ACC112 (cell line): ENCODE data around the gene E2F8.

Experiments used
- H2AFZ ChIP-seq: fragments of 200-600 bp; sonication (generic); one replicate; pipeline ENCODE4 v1.6.0; 2017; ENCODE audit warnings: antibody characterized with exemption, low read length; ENCODE audit not compliant: unreplicated experiment
- H3K27ac ChIP-seq: fragments of 200-600 bp; sonication (generic); 2 replicates; pipeline ENCODE4 v1.5.1; 2014; ENCODE audit warnings: low read depth, mild to moderate bottlenecking, antibody characterized with exemption, low read length, moderate library complexity
- H3K27me3 ChIP-seq: fragments of 200-600 bp; sonication (generic); 2 replicates; pipeline ENCODE4 v1.6.1; 2014; ENCODE audit warnings: mild to moderate bottlenecking, antibody characterized with exemption, low read length, moderate library complexity, mixed read lengths; ENCODE audit not compliant: insufficient read depth
- H3K36me3 ChIP-seq: fragments of 200-600 bp; sonication (generic); 2 replicates; pipeline ENCODE4 v1.6.1; 2016; ENCODE audit warnings: mild to moderate bottlenecking, antibody characterized with exemption, low read length, moderate library complexity, mixed read lengths; ENCODE audit not compliant: insufficient read depth
- H3K4me1 ChIP-seq: fragments of 200-600 bp; sonication (generic); one replicate; pipeline ENCODE4 v1.6.1; 2016; ENCODE audit warnings: low read length, mixed read lengths; ENCODE audit not compliant: insufficient read depth, unreplicated experiment, control insufficient read depth
- H3K4me3 ChIP-seq: fragments of 200-600 bp; sonication (generic); 2 replicates; pipeline ENCODE4 v1.5.1; 2014; ENCODE audit warnings: mild to moderate bottlenecking, low read depth, low read length
- H3K79me2 ChIP-seq: fragments of 200-600 bp; sonication (generic); one replicate; pipeline ENCODE4 v1.6.0; 2016; ENCODE audit warnings: low read length; ENCODE audit not compliant: control insufficient read depth, unreplicated experiment, insufficient read depth

The E2F8 gene, protein sequence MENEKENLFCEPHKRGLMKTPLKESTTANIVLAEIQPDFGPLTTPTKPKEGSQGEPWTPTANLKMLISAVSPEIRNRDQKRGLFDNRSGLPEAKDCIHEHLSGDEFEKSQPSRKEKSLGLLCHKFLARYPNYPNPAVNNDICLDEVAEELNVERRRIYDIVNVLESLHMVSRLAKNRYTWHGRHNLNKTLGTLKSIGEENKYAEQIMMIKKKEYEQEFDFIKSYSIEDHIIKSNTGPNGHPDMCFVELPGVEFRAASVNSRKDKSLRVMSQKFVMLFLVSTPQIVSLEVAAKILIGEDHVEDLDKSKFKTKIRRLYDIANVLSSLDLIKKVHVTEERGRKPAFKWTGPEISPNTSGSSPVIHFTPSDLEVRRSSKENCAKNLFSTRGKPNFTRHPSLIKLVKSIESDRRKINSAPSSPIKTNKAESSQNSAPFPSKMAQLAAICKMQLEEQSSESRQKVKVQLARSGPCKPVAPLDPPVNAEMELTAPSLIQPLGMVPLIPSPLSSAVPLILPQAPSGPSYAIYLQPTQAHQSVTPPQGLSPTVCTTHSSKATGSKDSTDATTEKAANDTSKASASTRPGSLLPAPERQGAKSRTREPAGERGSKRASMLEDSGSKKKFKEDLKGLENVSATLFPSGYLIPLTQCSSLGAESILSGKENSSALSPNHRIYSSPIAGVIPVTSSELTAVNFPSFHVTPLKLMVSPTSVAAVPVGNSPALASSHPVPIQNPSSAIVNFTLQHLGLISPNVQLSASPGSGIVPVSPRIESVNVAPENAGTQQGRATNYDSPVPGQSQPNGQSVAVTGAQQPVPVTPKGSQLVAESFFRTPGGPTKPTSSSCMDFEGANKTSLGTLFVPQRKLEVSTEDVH

DNA sequence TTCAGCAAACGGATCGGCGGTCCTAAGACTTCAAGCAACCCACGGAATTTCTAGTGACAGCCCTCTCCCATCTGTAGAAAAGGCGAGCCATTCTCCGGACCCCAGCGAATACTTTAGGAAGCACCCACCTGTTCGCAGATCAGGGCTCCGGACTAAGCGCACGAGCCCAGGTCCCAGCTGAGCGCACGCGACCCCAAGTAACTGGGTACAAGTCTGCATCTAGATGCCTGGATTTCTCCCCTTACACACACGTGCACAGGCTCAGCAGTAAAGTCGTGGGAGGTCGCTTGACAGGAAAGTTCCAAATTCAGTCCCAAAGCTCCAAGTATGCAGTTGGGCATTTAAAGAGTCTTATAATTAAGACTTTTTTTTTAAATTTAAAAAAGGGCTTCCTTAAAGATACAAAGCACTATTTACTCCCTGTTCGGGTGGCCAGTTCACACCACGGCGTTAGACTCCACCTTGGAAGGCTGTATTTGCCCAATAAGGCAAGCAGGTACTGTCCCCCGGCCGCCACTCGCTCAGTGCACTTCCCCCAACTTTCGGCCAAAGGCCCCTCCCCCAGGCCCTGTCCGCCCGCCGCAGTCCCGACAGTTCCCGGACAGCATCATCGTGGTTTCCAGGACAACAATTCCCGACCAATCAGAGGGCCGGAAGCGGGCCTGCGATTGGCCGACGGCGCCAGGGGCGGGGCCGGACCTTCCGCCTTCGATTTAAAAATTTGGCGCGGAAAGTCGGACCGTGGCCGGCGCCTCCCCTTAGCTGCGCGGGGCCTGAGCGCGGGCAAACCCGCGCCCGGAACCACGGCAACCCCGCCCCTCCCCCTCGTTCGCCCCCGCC, at the start of gene E2F8:
E2F8 (minus strand) TSS at position 526 of the 840 bp plus-strand sequence. CDS start 824 bp downstream, outside the sequence.
- H3K27me3 ChIP-seq = peaks cover 48% of the 10 kb centered on the region
- H3K4me3 ChIP-seq = peak within 1 kb of the TSS; percentile 72
- H3K4me1 ChIP-seq = peaks cover 7% of the 10 kb centered on the region
- H3K36me3 ChIP-seq = no peaks in the 10 kb centered on the region
- no peaks in the 10 kb centered on the region for H3K79me2 ChIP-seq
- H3K27ac ChIP-seq = no peak within 1 kb of the TSS
- H2AFZ ChIP-seq = peak within 1 kb of the TSS; percentile 48

DNA sequence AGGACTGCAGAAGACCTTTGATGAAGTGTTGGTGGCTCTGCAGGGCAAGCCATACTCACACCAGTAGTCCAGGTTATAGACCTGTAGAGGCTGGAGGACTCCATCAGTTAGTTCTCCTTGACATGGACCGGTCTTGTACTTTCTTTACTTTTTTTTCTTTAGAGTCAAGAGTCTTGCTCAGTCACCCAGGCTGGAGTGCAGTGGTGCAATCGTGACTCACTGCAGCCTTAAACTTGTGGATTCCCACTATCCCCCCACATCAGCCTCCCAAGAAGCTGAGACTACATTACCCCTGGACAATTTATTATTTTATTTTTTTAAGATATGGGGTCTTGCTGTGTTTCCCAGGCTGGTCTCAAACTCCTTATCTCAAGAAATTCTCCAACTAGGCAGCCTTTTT, 49.6 kb upstream of the E2F8 start:
- H3K4me1 ChIP-seq = no peaks in the 10 kb centered on the region
- H3K27me3 ChIP-seq = no peaks in the 10 kb centered on the region; the same call in 1 of the 2 replicates
- H3K4me3 ChIP-seq = no peak overlapping the region
- no peaks in the 10 kb centered on the region for H3K79me2 ChIP-seq
- no peaks in the 10 kb centered on the region for H3K36me3 ChIP-seq
- no peak overlapping the region for H3K27ac ChIP-seq
- H2AFZ ChIP-seq = no peak overlapping the region

DNA sequence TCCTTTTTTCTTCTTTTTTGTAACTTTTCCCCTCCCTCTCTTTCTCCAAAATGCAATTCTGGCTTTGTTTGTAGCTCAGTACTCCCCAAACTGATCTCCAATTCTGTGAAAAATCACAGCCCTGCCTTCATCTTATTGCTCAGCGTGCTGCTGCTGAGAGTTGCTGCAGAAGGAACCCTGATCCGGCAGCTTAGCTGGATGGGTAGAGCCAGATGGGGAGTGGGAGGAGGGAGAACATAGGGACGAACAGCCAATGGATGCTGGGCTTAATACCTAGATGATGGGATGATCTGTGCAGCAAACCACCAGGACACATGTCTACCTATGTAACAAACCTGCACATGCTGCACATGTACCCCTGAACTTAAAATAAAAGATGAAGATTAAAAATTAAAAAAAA, 47.5 kb upstream of the E2F8 start:
- no peak overlapping the region for H3K27ac ChIP-seq
- H3K4me3 ChIP-seq = no peak overlapping the region
- H2AFZ ChIP-seq = no peak overlapping the region
- 0 out of 2 replicates have a peak, but pooled peaks cover 3% of the 10 kb centered on the region for H3K27me3 ChIP-seq
- no peaks in the 10 kb centered on the region for H3K36me3 ChIP-seq
- no peaks in the 10 kb centered on the region for H3K4me1 ChIP-seq
- H3K79me2 ChIP-seq = no peaks in the 10 kb centered on the region

DNA sequence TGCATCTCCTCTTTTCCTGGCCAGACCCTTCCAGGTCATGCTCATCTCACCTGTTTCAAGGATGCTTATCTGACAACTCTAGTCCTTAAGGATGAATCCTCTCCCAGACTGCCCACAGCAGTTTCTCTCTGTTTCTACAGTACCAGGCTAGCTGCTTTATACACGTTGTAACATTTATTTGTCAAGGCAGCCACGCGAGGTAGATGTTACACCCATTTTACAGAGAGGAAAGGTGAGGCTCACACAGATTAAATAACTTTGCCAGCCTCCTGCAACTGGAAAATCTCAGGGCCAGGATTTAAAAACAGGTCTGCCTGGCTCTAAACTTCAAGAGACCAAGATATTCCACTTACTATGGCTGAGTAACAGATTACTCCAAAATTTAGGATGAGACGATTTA, 45.7 kb upstream of the E2F8 start:
- Histone ChIP-seq H3K27me3 (0 out of 2 replicates have a peak, but pooled peaks cover 3% of the 10 kb centered on the region), H3K4me3 (no peak overlapping the region), H2AFZ (no peak overlapping the region), H3K4me1 (no peaks in the 10 kb centered on the region), H3K79me2 (no peaks in the 10 kb centered on the region), H3K27ac (no peak overlapping the region), H3K36me3 (no peaks in the 10 kb centered on the region)

DNA sequence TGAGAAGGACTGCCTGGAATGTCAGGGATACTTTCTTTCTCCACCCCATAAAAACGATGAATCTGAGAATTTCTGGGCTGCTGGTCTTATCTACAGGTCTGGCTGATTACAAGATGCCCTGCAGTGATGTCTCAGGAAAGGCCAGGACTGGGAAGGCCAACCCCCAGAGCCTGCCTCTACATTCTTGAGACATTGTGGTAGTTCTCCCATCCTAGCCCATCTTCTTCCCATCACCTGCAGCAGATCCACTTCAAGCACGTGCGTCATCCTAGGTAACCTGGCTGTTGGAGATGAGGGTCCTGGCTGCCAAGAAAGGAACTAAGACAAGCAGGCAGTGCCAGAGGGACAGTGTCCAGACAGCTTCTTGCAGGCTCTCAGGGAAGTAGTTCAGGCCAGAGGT, 44.1 kb upstream of the E2F8 start:
- Histone ChIP-seq H2AFZ (no peak overlapping the region), H3K27me3 (0 out of 2 replicates have a peak, but pooled peaks cover 3% of the 10 kb centered on the region), H3K4me1 (no peaks in the 10 kb centered on the region)

DNA sequence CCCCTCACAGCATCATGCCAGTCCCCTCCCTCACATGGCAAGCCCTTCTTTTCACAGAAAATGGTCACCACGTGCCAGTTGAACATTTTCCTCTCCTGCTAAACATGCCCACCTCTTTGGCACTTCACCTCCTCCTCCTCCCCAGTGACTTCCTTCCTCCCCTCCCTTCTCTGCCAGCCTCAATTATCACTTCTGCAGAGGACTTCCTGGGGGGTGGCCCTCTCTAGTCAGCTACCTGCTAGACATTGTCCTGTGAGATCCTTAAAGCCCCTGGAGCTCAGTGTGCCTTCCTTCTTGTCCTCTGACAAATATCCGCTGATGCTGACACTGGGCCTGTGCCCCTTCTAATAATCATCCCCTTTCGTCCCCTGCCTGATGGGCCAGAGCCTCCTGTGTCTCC, 43.2 kb upstream of the E2F8 start:
- no peak overlapping the region for H2AFZ ChIP-seq
- 0 out of 2 replicates have a peak, but pooled peaks cover 3% of the 10 kb centered on the region for H3K27me3 ChIP-seq
- no peaks in the 10 kb centered on the region for H3K79me2 ChIP-seq

More for the DNA sequence above, 44.1 kb upstream of the E2F8 start:
- H3K4me3 ChIP-seq = no peak overlapping the region
- no peak overlapping the region for H3K27ac ChIP-seq
- H3K79me2 ChIP-seq = no peaks in the 10 kb centered on the region
- no peaks in the 10 kb centered on the region for H3K36me3 ChIP-seq

DNA sequence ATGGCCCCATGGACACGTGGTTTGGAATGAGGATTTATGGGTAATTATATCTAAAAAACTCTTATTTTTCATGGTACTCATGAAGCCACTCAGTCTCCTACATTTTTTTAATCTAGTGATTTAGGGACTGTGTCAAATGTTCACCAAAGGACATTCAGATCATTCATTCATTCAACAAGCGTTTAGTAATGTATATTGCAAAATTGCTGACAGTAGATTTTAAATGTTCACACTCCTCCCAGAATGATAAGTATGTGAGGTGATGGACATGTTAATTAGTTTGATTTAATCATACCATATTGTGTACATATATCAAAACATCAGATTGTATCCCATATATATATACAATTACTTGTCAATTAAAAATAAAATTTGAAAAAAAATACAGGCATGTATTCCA, 40.8 kb upstream of the E2F8 start:
- Histone ChIP-seq H3K4me1 (peaks cover 11% of the 10 kb centered on the region), H3K79me2 (no peaks in the 10 kb centered on the region), H2AFZ (no peak overlapping the region), H3K27ac (no peak overlapping the region), H3K36me3 (no peaks in the 10 kb centered on the region), H3K4me3 (no peak overlapping the region), H3K27me3 (0 out of 2 replicates have a peak, but pooled peaks cover 3% of the 10 kb centered on the region)

More for the DNA sequence above, 43.2 kb upstream of the E2F8 start:
- Histone ChIP-seq H3K4me1 (no peaks in the 10 kb centered on the region), H3K4me3 (no peak overlapping the region), H3K27ac (no peak overlapping the region), H3K36me3 (no peaks in the 10 kb centered on the region)

DNA sequence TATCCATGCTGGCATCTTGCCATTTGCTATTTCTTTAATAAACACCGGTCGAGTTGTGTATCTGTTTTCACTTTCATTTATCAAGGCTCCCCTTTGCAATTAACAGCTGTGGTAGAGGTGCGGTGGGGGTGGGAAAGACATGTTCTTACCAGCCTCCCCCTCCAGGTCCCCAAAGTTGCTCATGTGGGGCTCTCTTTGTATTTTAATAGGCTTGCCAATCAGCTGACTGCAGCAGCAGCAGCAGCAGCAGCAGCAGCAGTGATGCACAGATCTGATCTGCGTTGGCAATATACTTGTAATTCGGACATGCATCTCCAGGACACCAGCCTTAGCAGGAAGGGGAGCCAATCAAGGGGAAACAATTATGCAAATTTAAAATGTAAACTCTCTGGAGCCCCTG, 40.3 kb upstream of the E2F8 start:
- Histone ChIP-seq H3K36me3 (no peaks in the 10 kb centered on the region), H3K27ac (no peak overlapping the region), H3K27me3 (0 out of 2 replicates have a peak, but pooled peaks cover 3% of the 10 kb centered on the region), H3K4me1 (peaks cover 14% of the 10 kb centered on the region), H3K4me3 (no peak overlapping the region), H3K79me2 (no peaks in the 10 kb centered on the region), H2AFZ (no peak overlapping the region)

DNA sequence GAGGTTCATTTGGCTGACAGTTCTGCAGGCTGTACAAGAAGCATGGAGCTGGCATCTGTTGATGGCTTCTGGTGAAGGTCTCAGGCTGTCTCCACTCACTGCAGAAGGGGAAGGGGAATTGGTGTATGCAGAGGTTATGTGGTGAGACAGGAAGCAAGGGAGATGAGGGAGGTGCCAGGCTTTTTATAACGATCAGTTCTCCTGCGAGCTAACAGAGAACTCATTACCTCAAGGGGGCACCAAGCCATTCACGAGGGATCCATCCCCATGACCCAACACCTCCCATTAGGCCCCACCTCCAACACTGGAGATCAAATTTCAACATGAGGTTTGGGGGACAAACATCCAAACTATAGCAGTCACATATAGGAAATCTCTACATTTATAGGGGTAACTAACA, 38.7 kb upstream of the E2F8 start:
- H3K4me1 ChIP-seq = peaks cover 14% of the 10 kb centered on the region
- H3K36me3 ChIP-seq = no peaks in the 10 kb centered on the region
- no peak overlapping the region for H3K27ac ChIP-seq
- H2AFZ ChIP-seq = no peak overlapping the region
- no peak overlapping the region for H3K4me3 ChIP-seq
- no peaks in the 10 kb centered on the region for H3K79me2 ChIP-seq
- H3K27me3 ChIP-seq = 0 out of 2 replicates have a peak, but pooled peaks cover 3% of the 10 kb centered on the region
